Measurements from ENCODE around the gene CNTNAP5. TPM values are rescaled to one million over a fixed set of nuclear protein-coding genes. Genes with fewer than 3 reads are reported as not detected.

The CNTNAP5 gene
- total and polyA plus RNA-seq, 2 of the 13 experiments (the other 11 are each of a cell fraction or from before 2014, with no cell fraction given) = not detected

- in situ Hi-C loops (cut with HindIII; ENCODE audit: extremely low pct_ligation_motif_present, low pct_unique_long_range_greater_than_20kb) = no loop called here
- WGBS (ENCODE audit: low lambda C conversion rate) = 0% methylated on average over 3 of the region's 3 CpGs
- POLR2A ChIA-PET = no interaction called here
- Histone ChIP-seq H3K9ac (ENCODE audit: insufficient read depth, low read depth, low read length) (no peak overlapping the region), H4K20me1 (ENCODE audit: insufficient read depth, low read length) (no peaks in the 10 kb centered on the region), H3K27ac (ENCODE audit: extremely low read length, insufficient read depth, low read length) (no peak overlapping the region), H3K9me3 (ENCODE audit: low read length) (no peaks in the 10 kb centered on the region), H3K79me2 (ENCODE audit: insufficient read depth, low read length) (no peaks in the 10 kb centered on the region), H3K4me1 (ENCODE audit: insufficient read depth, low read length) (no peaks in the 10 kb centered on the region), H3K4me2 (ENCODE audit: low read depth, low read length) (no peak overlapping the region), H2AFZ (ENCODE audit: low read length) (no peak overlapping the region), H3K4me3 (replicated peaks in 1 of 3; ENCODE audit: insufficient read depth in 1 of 3, low read depth in 2 of 3, low read length in 3 of 3) (no peak overlapping the region), H3K27me3 (ENCODE audit: control insufficient read depth in 1 of 2, insufficient read depth in 2 of 2, low read length in 2 of 2) (no peaks in the 10 kb centered on the region), H3K36me3 (replicated peaks in 1 of 2; ENCODE audit: control insufficient read depth in 1 of 2, insufficient read depth in 2 of 2, low read length in 2 of 2) (no peaks in the 10 kb centered on the region)
- BruUV-seq (replicated peaks) = no TSS peak
- no peak for FAIRE-seq
- DNase-seq (ENCODE audit: low spot score) = no peak
- intact Hi-C loops (cut with micrococcal nuclease; ENCODE audit: unreplicated experiment) = no loop called here
- ATAC-seq = no peak
- CTCF ChIA-PET (ENCODE audit: low intra/inter-chr PET ratio, low total read pairs) = no interaction called here
- TF ChIP-seq ZNF362 (CRISPR knock-in tag; IDR thresholded peaks at IDR 0.05; ENCODE audit: borderline replicate concordance) = no peak
- TF ChIP-seq SOX6 (IDR thresholded peaks at IDR 0.05) = no peak
- TF ChIP-seq SOX6 (CRISPR knock-in tag; IDR thresholded peaks at IDR 0.05) = no peak
Observed at GRCh38 chr2:124380221-124380749, 355.2 kb downstream of the CNTNAP5 start.

GRCh38 chr2:124382067-124382618, 357.1 kb downstream of the CNTNAP5 start:
- no peaks in the 10 kb centered on the region for H4K20me1 ChIP-seq (ENCODE audit: insufficient read depth, low read length)
- FAIRE-seq (no peak), DNase-seq (ENCODE audit: low spot score) (no peak), ATAC-seq (no peak)
- H3K27me3 ChIP-seq (ENCODE audit: control insufficient read depth in 1 of 2, insufficient read depth in 2 of 2, low read length in 2 of 2) = no peaks in the 10 kb centered on the region
- no peaks in the 10 kb centered on the region for H3K36me3 ChIP-seq (replicated peaks in 1 of 2; ENCODE audit: control insufficient read depth in 1 of 2, insufficient read depth in 2 of 2, low read length in 2 of 2)
- 4% methylated on average over 1 of the region's 1 CpG for WGBS (ENCODE audit: low lambda C conversion rate)
- in situ Hi-C loops (cut with HindIII; ENCODE audit: extremely low pct_ligation_motif_present, low pct_unique_long_range_greater_than_20kb) = no loop called here
- H3K9me3 ChIP-seq (ENCODE audit: low read length) = no peaks in the 10 kb centered on the region
- no peak overlapping the region for H3K4me3 ChIP-seq (replicated peaks in 1 of 3; ENCODE audit: insufficient read depth in 1 of 3, low read depth in 2 of 3, low read length in 3 of 3)
- no peak overlapping the region for H3K4me2 ChIP-seq (ENCODE audit: low read depth, low read length)
- intact Hi-C loops (cut with micrococcal nuclease; ENCODE audit: unreplicated experiment) = no loop called here
- H3K9ac ChIP-seq (ENCODE audit: insufficient read depth, low read depth, low read length) = no peak overlapping the region
- no peaks in the 10 kb centered on the region for H3K79me2 ChIP-seq (ENCODE audit: insufficient read depth, low read length)
- POLR2A ChIA-PET = no interaction called here
- H3K27ac ChIP-seq (ENCODE audit: extremely low read length, insufficient read depth, low read length) = no peak overlapping the region
- H2AFZ ChIP-seq (ENCODE audit: low read length) = no peak overlapping the region
- BruUV-seq (replicated peaks) = no TSS peak
- no peaks in the 10 kb centered on the region for H3K4me1 ChIP-seq (ENCODE audit: insufficient read depth, low read length)
- TF ChIP-seq MBD4 (IDR thresholded peaks at IDR 0.05; ENCODE audit: borderline replicate concordance, low read length) (no peak), ZNF121 (CRISPR knock-in tag; IDR thresholded peaks at IDR 0.05) (no peak)
- CTCF ChIA-PET (ENCODE audit: low intra/inter-chr PET ratio, low total read pairs) = no interaction called here
